ENCODE results near the gene CELF1.

The CELF1 gene

GRCh38 chr11:47446833-47447232 lies 106.1 kb downstream of the CELF1 start:
- no peak overlapping the region for H3K4me3 ChIP-seq (ENCODE audit: low read depth, low read length)
- no peak for DNase-seq (ENCODE audit: low read depth)
- TF ChIP-seq CTCF (IDR thresholded peaks at IDR 0.05; ENCODE audit: insufficient read depth, low read depth, low read length, missing control alignments) = no peak

- H3K4me3 ChIP-seq (ENCODE audit: low read depth, low read length) = no peak overlapping the region
- no peak for TF ChIP-seq CTCF (IDR thresholded peaks at IDR 0.05; ENCODE audit: insufficient read depth, low read depth, low read length, missing control alignments)
- no peak for DNase-seq (ENCODE audit: low read depth)
These were observed 107.1 kb downstream of the CELF1 start for GRCh38 chr11:47445840-47446239.

- TF ChIP-seq CTCF (IDR thresholded peaks at IDR 0.05; ENCODE audit: insufficient read depth, low read depth, low read length, missing control alignments) = no peak
- H3K4me3 ChIP-seq (ENCODE audit: low read depth, low read length) = no peak overlapping the region
- DNase-seq (ENCODE audit: low read depth) = no peak
These were observed 109.1 kb downstream of the CELF1 start for GRCh38 chr11:47443817-47444216.

GRCh38 chr11:47443028-47443700 lies 109.8 kb downstream of the CELF1 start:
- no peak for DNase-seq (ENCODE audit: low read depth)
- H3K4me3 ChIP-seq (ENCODE audit: low read depth, low read length) = no peak overlapping the region
- no peak for TF ChIP-seq CTCF (IDR thresholded peaks at IDR 0.05; ENCODE audit: insufficient read depth, low read depth, low read length, missing control alignments)

- DNase-seq (ENCODE audit: low read depth) = no peak
- TF ChIP-seq CTCF (IDR thresholded peaks at IDR 0.05; ENCODE audit: insufficient read depth, low read depth, low read length, missing control alignments) = no peak
- H3K4me3 ChIP-seq (ENCODE audit: low read depth, low read length) = no peak overlapping the region
These were observed 110.4 kb downstream of the CELF1 start for GRCh38 chr11:47442514-47442913.

GRCh38 chr11:47441421-47441820 lies 111.5 kb downstream of the CELF1 start:
- no peak for TF ChIP-seq CTCF (IDR thresholded peaks at IDR 0.05; ENCODE audit: insufficient read depth, low read depth, low read length, missing control alignments)
- no peak overlapping the region for H3K4me3 ChIP-seq (ENCODE audit: low read depth, low read length)
- no peak for DNase-seq (ENCODE audit: low read depth)

GRCh38 chr11:47440054-47440476 lies 112.9 kb downstream of the CELF1 start:
- no peak overlapping the region for H3K4me3 ChIP-seq (ENCODE audit: low read depth, low read length)
- no peak for DNase-seq (ENCODE audit: low read depth)
- TF ChIP-seq CTCF (IDR thresholded peaks at IDR 0.05; ENCODE audit: insufficient read depth, low read depth, low read length, missing control alignments) = no peak

All from GM12865 (cell line).